ENCODE measurements around the gene GRID2.

GRID2 gene

DNA sequence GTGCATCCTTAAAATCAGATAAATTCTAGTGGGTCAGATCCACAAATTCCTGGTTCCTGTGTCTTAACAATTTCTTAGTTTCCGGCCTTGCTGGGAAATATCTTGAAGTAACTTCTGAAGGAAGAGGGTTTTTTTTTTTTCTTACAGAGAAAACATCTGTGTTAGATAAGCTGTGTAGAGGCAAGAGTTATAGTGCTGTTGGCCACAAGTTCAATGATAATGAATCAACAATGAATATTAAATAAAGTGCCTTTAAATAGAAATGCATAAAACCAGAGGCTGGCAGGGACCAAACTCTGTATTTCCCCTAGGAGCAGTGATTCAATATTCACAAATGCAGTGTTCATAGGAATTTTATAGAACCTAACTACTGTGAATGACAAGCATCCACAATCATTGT lies 812.9 kb downstream of the GRID2 start:
- peaks cover 21% of the 10 kb centered on the region for H3K9me3 Mint-ChIP-seq
- H3K27ac Mint-ChIP-seq (ENCODE audit: low read depth): no peak overlapping the region
- H3K4me1 Mint-ChIP-seq: no peaks in the 10 kb centered on the region
- peaks cover 3% of the 10 kb centered on the region for H3K36me3 Mint-ChIP-seq (ENCODE audit: insufficient read depth)
- ATAC-seq (replicated peaks; ENCODE audit: extremely low read depth, poor library complexity, severe bottlenecking): no peak
- H3K27me3 Mint-ChIP-seq: no peaks in the 10 kb centered on the region
- no peak overlapping the region for H3K4me3 Mint-ChIP-seq
- DNase-seq (ENCODE audit: low spot score in 2 of 2): no peak

DNA sequence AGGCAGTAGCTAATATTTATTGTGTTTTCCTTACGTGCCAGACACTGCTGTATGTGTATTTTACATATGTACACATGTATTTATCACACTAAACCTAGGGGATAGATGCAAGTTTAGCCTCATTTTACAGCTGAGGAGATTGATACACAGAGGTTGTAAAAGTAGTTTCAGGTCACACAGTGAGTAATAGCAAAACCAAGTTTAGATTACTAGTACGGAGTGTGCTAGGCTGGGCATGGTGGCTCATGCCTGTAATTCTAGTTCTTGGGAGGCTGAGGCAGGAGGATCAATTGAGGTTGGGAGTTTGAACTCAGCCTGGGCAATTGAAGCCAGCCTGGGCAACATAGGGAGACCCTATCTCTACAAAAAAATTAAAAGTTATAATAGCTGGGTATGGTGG lies 823.7 kb downstream of the GRID2 start:
- H3K27ac Mint-ChIP-seq (ENCODE audit: low read depth): no peak overlapping the region
- H3K9me3 Mint-ChIP-seq: peaks cover 5% of the 10 kb centered on the region
- no peaks in the 10 kb centered on the region for H3K27me3 Mint-ChIP-seq
- no peaks in the 10 kb centered on the region for H3K4me1 Mint-ChIP-seq
- H3K4me3 Mint-ChIP-seq: no peak overlapping the region
- no peaks in the 10 kb centered on the region for H3K36me3 Mint-ChIP-seq (ENCODE audit: insufficient read depth)
- ATAC-seq (replicated peaks; ENCODE audit: extremely low read depth, poor library complexity, severe bottlenecking) (no peak), DNase-seq (ENCODE audit: low spot score in 2 of 2) (no peak)

GRCh38 chr4:93132631-93133030 lies 828.9 kb downstream of the GRID2 start:
- no peaks in the 10 kb centered on the region for H3K4me1 Mint-ChIP-seq
- no peak for ATAC-seq (replicated peaks; ENCODE audit: extremely low read depth, poor library complexity, severe bottlenecking)

GRCh38 chr4:93139118-93139517 lies 835.4 kb downstream of the GRID2 start:
- Mint-ChIP-seq H3K27ac (ENCODE audit: low read depth) (no peak overlapping the region), H3K9me3 (peaks cover 8% of the 10 kb centered on the region), H3K36me3 (ENCODE audit: insufficient read depth) (no peaks in the 10 kb centered on the region), H3K4me1 (no peaks in the 10 kb centered on the region), H3K4me3 (no peak overlapping the region), H3K27me3 (no peaks in the 10 kb centered on the region)
- DNase-seq (ENCODE audit: low spot score in 2 of 2) (no peak), ATAC-seq (replicated peaks; ENCODE audit: extremely low read depth, poor library complexity, severe bottlenecking) (no peak)

More at GRCh38 chr4:93132631-93133030, 828.9 kb downstream of the GRID2 start:
- peaks cover 5% of the 10 kb centered on the region for H3K9me3 Mint-ChIP-seq
- no peaks in the 10 kb centered on the region for H3K36me3 Mint-ChIP-seq (ENCODE audit: insufficient read depth)
- H3K4me3 Mint-ChIP-seq: no peak overlapping the region
- DNase-seq (ENCODE audit: low spot score in 2 of 2): no peak
- no peak overlapping the region for H3K27ac Mint-ChIP-seq (ENCODE audit: low read depth)
- no peaks in the 10 kb centered on the region for H3K27me3 Mint-ChIP-seq

- no peak for ATAC-seq (replicated peaks; ENCODE audit: extremely low read depth, poor library complexity, severe bottlenecking)
- no peak overlapping the region for H3K4me3 Mint-ChIP-seq
- peaks cover 11% of the 10 kb centered on the region for H3K9me3 Mint-ChIP-seq
- no peaks in the 10 kb centered on the region for H3K36me3 Mint-ChIP-seq (ENCODE audit: insufficient read depth)
- H3K27me3 Mint-ChIP-seq: no peaks in the 10 kb centered on the region
- no peaks in the 10 kb centered on the region for H3K4me1 Mint-ChIP-seq
- no peak for DNase-seq (ENCODE audit: low spot score in 2 of 2)
- H3K27ac Mint-ChIP-seq (ENCODE audit: low read depth): no peak overlapping the region
These were observed 840.1 kb downstream of the GRID2 start for GRCh38 chr4:93143902-93144301.

DNA sequence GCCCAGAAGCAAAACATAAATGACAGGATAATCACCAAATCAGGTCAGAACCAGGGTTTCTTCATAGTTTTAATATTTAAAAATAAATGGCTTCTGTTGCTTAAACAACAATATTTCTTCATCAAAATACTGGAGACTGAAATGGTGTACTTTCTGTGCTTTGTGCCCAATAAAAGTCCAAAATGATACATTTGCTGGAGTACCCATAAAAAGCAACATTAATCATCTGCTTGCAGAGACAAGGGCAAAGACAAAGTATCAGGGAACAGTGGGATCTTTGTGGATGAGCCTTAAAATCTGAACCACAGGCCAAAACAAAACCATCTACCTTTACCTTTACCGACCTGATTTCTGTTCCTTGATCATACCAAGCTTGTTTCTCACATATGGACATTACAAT lies 840.9 kb downstream of the GRID2 start:
- Mint-ChIP-seq H3K9me3 (peaks cover 11% of the 10 kb centered on the region), H3K27me3 (no peaks in the 10 kb centered on the region), H3K4me1 (no peaks in the 10 kb centered on the region), H3K27ac (ENCODE audit: low read depth) (no peak overlapping the region), H3K4me3 (no peak overlapping the region), H3K36me3 (ENCODE audit: insufficient read depth) (no peaks in the 10 kb centered on the region)
- no peak for ATAC-seq (replicated peaks; ENCODE audit: extremely low read depth, poor library complexity, severe bottlenecking)
- DNase-seq (ENCODE audit: low spot score in 2 of 2): no peak

GRCh38 chr4:93147524-93148212 lies 843.9 kb downstream of the GRID2 start:
- H3K36me3 Mint-ChIP-seq (ENCODE audit: insufficient read depth): no peaks in the 10 kb centered on the region
- no peak overlapping the region for H3K27ac Mint-ChIP-seq (ENCODE audit: low read depth)
- no peaks in the 10 kb centered on the region for H3K4me1 Mint-ChIP-seq
- H3K4me3 Mint-ChIP-seq: no peak overlapping the region
- no peaks in the 10 kb centered on the region for H3K27me3 Mint-ChIP-seq
- DNase-seq (ENCODE audit: low spot score in 2 of 2) (no peak), ATAC-seq (replicated peaks; ENCODE audit: extremely low read depth, poor library complexity, severe bottlenecking) (no peak)
- peaks cover 11% of the 10 kb centered on the region for H3K9me3 Mint-ChIP-seq

DNA sequence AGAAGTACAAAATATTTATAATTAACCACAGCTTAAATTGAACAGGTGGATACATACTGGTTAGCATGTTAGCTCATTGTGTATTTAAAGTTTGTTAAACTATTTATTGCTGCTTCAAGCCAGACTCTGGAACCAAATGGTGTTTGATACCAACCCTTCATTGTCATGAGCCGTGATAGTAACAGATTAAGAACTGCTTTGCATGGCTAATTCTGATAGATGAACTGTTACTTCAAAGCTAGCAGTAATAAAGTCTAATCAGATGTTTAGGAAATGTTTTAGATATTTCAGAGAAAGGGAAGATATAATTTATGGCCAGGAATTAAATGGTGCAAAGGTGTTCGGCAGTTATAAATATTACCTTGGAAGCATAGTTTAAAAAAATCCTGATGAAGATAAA lies 848.7 kb downstream of the GRID2 start:
- Mint-ChIP-seq H3K27me3 (no peaks in the 10 kb centered on the region), H3K36me3 (ENCODE audit: insufficient read depth) (no peaks in the 10 kb centered on the region), H3K27ac (ENCODE audit: low read depth) (no peak overlapping the region), H3K9me3 (peaks cover 19% of the 10 kb centered on the region), H3K4me3 (no peak overlapping the region), H3K4me1 (no peaks in the 10 kb centered on the region)
- DNase-seq (ENCODE audit: low spot score in 2 of 2): no peak
- ATAC-seq (replicated peaks; ENCODE audit: extremely low read depth, poor library complexity, severe bottlenecking): no peak

GRCh38 chr4:93157986-93158385 lies 854.2 kb downstream of the GRID2 start:
- Mint-ChIP-seq H3K4me3 (no peak overlapping the region), H3K27ac (ENCODE audit: low read depth) (no peak overlapping the region), H3K4me1 (no peaks in the 10 kb centered on the region), H3K27me3 (no peaks in the 10 kb centered on the region), H3K36me3 (ENCODE audit: insufficient read depth) (no peaks in the 10 kb centered on the region), H3K9me3 (peaks cover 27% of the 10 kb centered on the region)
- DNase-seq (ENCODE audit: low spot score in 2 of 2) (no peak), ATAC-seq (replicated peaks; ENCODE audit: extremely low read depth, poor library complexity, severe bottlenecking) (no peak)

GRCh38 chr4:93168053-93168452 lies 864.3 kb downstream of the GRID2 start:
- Mint-ChIP-seq H3K27me3 (no peaks in the 10 kb centered on the region), H3K4me3 (no peak overlapping the region)

GRCh38 chr4:93169966-93170365 lies 866.2 kb downstream of the GRID2 start:
- no peaks in the 10 kb centered on the region for H3K36me3 Mint-ChIP-seq (ENCODE audit: insufficient read depth)
- H3K9me3 Mint-ChIP-seq: peaks cover 16% of the 10 kb centered on the region
- no peaks in the 10 kb centered on the region for H3K4me1 Mint-ChIP-seq
- ATAC-seq (replicated peaks; ENCODE audit: extremely low read depth, poor library complexity, severe bottlenecking) (no peak), DNase-seq (ENCODE audit: low spot score in 2 of 2) (no peak)
- H3K27me3 Mint-ChIP-seq: no peaks in the 10 kb centered on the region
- no peak overlapping the region for H3K27ac Mint-ChIP-seq (ENCODE audit: low read depth)
- no peak overlapping the region for H3K4me3 Mint-ChIP-seq

More at GRCh38 chr4:93168053-93168452, 864.3 kb downstream of the GRID2 start:
- Mint-ChIP-seq H3K4me1 (no peaks in the 10 kb centered on the region), H3K36me3 (ENCODE audit: insufficient read depth) (no peaks in the 10 kb centered on the region), H3K27ac (ENCODE audit: low read depth) (no peak overlapping the region), H3K9me3 (peaks cover 23% of the 10 kb centered on the region)
- ATAC-seq (replicated peaks; ENCODE audit: extremely low read depth, poor library complexity, severe bottlenecking) (no peak), DNase-seq (ENCODE audit: low spot score in 2 of 2) (no peak)

DNA sequence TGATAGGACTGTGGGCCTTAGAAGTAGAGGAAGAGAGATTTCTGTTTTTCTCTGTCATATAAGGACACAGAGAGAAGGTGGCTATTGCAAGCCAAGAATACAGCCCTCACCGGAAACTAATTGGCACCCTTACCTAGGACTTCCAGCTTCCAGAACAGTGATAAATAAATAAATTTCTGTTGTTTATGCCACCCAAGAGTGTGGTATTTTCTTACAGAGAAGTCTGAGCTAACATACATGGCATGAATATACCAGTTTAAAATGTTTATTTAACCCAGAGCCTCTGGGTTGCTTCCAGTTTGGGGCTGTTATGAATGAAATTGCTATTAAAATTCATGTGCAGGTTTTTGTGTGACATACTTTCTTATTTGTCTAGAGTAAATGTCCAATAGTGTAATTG lies 870.8 kb downstream of the GRID2 start:
- Mint-ChIP-seq H3K4me1 (no peaks in the 10 kb centered on the region), H3K9me3 (peaks cover 22% of the 10 kb centered on the region), H3K36me3 (ENCODE audit: insufficient read depth) (no peaks in the 10 kb centered on the region), H3K4me3 (no peak overlapping the region), H3K27me3 (no peaks in the 10 kb centered on the region), H3K27ac (ENCODE audit: low read depth) (no peak overlapping the region)
- DNase-seq (ENCODE audit: low spot score in 2 of 2) (no peak), ATAC-seq (replicated peaks; ENCODE audit: extremely low read depth, poor library complexity, severe bottlenecking) (no peak)

GRCh38 chr4:93178279-93178678 lies 874.5 kb downstream of the GRID2 start:
- Mint-ChIP-seq H3K9me3 (peaks cover 25% of the 10 kb centered on the region), H3K4me3 (no peak overlapping the region), H3K27ac (ENCODE audit: low read depth) (no peak overlapping the region), H3K27me3 (no peaks in the 10 kb centered on the region), H3K36me3 (ENCODE audit: insufficient read depth) (no peaks in the 10 kb centered on the region), H3K4me1 (no peaks in the 10 kb centered on the region)
- ATAC-seq (replicated peaks; ENCODE audit: extremely low read depth, poor library complexity, severe bottlenecking): no peak
- no peak for DNase-seq (ENCODE audit: low spot score in 2 of 2)

Data from central memory CD8-positive, alpha-beta T cell (primary cell).